Liver (tissue), 3 donors: ENCODE measurements around the gene C20orf173.
"Not testable (repeated sequence)": the region's sequence is repeated elsewhere in the genome, so short reads cannot be mapped to it uniquely, and the experiment has no call there.

ENCODE experiments used
- EGR1 ChIP-seq, 2 donors: IDR thresholded peaks; 2 replicates each; pipeline ENCODE4 v1.6.1; 2016 to 2018; ENCODE audit warnings: antibody characterized with exemption in 2 of 2, low read depth in 2 of 2
- FOXA1 ChIP-seq: IDR thresholded peaks from 2 replicates; pipeline ENCODE4 v1.6.1; 2016; ENCODE audit warnings: antibody characterized with exemption
- GABPA ChIP-seq, 2 donors: IDR thresholded peaks in 1 of 2; conservative IDR thresholded peaks in 1 of 2; 2 replicates each; pipeline ENCODE4 v1.6.1; 2016; ENCODE audit warnings: antibody characterized with exemption in 2 of 2, mild to moderate bottlenecking in 1 of 2, moderate library complexity in 1 of 2
- MAX ChIP-seq: IDR thresholded peaks from 2 replicates; pipeline ENCODE4 v1.6.1; 2016; ENCODE audit warnings: antibody characterized with exemption
- NR2F2 ChIP-seq: IDR thresholded peaks from 2 replicates; pipeline ENCODE4 v1.6.1; 2016; ENCODE audit warnings: antibody characterized with exemption
- RXRA ChIP-seq, 2 donors: IDR thresholded peaks; 2 replicates each; pipeline ENCODE4 v1.6.1; 2017 to 2018; ENCODE audit warnings: antibody characterized with exemption in 2 of 2, mild to moderate bottlenecking in 1 of 2
- TAF1 ChIP-seq: conservative IDR thresholded peaks from 2 replicates; pipeline ENCODE4 v1.6.1; 2016; ENCODE audit warnings: antibody characterized with exemption, mild to moderate bottlenecking
- YY1 ChIP-seq: IDR thresholded peaks from 2 replicates; pipeline ENCODE4 v1.6.1; 2016; ENCODE audit warnings: antibody characterized with exemption, mild to moderate bottlenecking
- ZBTB33 ChIP-seq: IDR thresholded peaks from 2 replicates; pipeline ENCODE4 v1.6.1; 2016; ENCODE audit warnings: antibody characterized with exemption
- TF ChIP-seq, protein P1 (sequence below): fragments of 150-350 bp; IDR thresholded peaks from 2 replicates; pipeline ENCODE4 v1.5.1; 2017; ENCODE audit warnings: improper control_type of control experiment, low read depth, low read length; ENCODE audit not compliant: missing input control
- TF ChIP-seq, protein P2 (sequence below): IDR thresholded peaks from 2 replicates; pipeline ENCODE4 v1.6.1; 2016; ENCODE audit warnings: antibody characterized with exemption, mild to moderate bottlenecking
- donor health status: healthy.
- donor health status: healthy.

DNA sequence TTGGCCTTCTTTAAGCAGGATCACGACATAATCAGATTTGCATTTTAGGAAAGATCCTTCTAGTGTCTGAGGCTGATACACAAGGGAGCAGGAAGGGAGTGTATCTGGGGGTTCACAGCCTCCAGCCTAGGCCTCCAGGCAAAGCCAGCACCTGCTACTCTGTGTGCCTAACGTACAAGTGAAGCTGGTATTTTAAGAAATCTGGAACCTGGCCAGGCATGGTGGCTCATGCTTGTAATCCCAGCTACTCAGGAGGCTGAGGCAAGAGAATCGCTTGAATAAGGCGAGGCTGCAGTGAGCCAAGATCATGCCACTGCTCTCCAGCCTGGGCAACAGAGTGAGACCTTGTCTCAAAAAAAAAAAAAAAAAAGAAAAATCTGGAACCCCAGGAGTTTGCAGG, 26.0 kb upstream of the C20orf173 start:
- TF ChIP-seq, protein P1, sequence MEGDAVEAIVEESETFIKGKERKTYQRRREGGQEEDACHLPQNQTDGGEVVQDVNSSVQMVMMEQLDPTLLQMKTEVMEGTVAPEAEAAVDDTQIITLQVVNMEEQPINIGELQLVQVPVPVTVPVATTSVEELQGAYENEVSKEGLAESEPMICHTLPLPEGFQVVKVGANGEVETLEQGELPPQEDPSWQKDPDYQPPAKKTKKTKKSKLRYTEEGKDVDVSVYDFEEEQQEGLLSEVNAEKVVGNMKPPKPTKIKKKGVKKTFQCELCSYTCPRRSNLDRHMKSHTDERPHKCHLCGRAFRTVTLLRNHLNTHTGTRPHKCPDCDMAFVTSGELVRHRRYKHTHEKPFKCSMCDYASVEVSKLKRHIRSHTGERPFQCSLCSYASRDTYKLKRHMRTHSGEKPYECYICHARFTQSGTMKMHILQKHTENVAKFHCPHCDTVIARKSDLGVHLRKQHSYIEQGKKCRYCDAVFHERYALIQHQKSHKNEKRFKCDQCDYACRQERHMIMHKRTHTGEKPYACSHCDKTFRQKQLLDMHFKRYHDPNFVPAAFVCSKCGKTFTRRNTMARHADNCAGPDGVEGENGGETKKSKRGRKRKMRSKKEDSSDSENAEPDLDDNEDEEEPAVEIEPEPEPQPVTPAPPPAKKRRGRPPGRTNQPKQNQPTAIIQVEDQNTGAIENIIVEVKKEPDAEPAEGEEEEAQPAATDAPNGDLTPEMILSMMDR = not testable (repeated sequence)
- TF ChIP-seq MAX; TAF1; YY1; FOXA1; ZBTB33; EGR1 (IDR thresholded peaks at IDR 0.05; ENCODE audit: low read depth in 2 of 2); RXRA (IDR thresholded peaks at IDR 0.05); GABPA (IDR thresholded peaks at IDR 0.05 in 1 of 2, conservative IDR thresholded peaks at IDR 0.05 in 1 of 2); NR2F2: not testable (repeated sequence)
- TF ChIP-seq, protein P2, sequence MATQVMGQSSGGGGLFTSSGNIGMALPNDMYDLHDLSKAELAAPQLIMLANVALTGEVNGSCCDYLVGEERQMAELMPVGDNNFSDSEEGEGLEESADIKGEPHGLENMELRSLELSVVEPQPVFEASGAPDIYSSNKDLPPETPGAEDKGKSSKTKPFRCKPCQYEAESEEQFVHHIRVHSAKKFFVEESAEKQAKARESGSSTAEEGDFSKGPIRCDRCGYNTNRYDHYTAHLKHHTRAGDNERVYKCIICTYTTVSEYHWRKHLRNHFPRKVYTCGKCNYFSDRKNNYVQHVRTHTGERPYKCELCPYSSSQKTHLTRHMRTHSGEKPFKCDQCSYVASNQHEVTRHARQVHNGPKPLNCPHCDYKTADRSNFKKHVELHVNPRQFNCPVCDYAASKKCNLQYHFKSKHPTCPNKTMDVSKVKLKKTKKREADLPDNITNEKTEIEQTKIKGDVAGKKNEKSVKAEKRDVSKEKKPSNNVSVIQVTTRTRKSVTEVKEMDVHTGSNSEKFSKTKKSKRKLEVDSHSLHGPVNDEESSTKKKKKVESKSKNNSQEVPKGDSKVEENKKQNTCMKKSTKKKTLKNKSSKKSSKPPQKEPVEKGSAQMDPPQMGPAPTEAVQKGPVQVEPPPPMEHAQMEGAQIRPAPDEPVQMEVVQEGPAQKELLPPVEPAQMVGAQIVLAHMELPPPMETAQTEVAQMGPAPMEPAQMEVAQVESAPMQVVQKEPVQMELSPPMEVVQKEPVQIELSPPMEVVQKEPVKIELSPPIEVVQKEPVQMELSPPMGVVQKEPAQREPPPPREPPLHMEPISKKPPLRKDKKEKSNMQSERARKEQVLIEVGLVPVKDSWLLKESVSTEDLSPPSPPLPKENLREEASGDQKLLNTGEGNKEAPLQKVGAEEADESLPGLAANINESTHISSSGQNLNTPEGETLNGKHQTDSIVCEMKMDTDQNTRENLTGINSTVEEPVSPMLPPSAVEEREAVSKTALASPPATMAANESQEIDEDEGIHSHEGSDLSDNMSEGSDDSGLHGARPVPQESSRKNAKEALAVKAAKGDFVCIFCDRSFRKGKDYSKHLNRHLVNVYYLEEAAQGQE = not testable (repeated sequence)
